ENCODE data around the gene CHSY3. TPM values are rescaled to one million over a fixed set of nuclear protein-coding genes. Genes with fewer than 3 reads are reported as not detected.

CHSY3 gene
- polyA plus RNA-seq, 1 experiment, result 0.67 TPM

- no peaks in the 10 kb centered on the region for H3K27me3 ChIP-seq (ENCODE audit: control insufficient read depth, insufficient read depth, low read length)
- H3K9me3 ChIP-seq (ENCODE audit: control insufficient read depth, insufficient read depth, low read length), result no peaks in the 10 kb centered on the region
- DNase-seq (ENCODE audit: low read depth, low spot score), result no peak
- TF ChIP-seq CTCF (IDR thresholded peaks at IDR 0.05; ENCODE audit: low read depth, low read length), result no peak
- no peak overlapping the region for H3K27ac ChIP-seq (ENCODE audit: low read depth, low read length)
- H3K4me3 ChIP-seq (ENCODE audit: low read depth, low read length), result no peak overlapping the region
- ChIA-PET POLR2A (no interaction called here), CTCF (no interaction called here)
Measured at GRCh38 chr5:129960831-129961230, 56.6 kb downstream of the CHSY3 start.

- ChIA-PET POLR2A (no interaction called here), CTCF (no interaction called here)
- H3K4me3 ChIP-seq (ENCODE audit: low read depth, low read length), result no peak overlapping the region
- no peaks in the 10 kb centered on the region for H3K9me3 ChIP-seq (ENCODE audit: control insufficient read depth, insufficient read depth, low read length)
- no peak for DNase-seq (ENCODE audit: low read depth, low spot score)
- H3K27me3 ChIP-seq (ENCODE audit: control insufficient read depth, insufficient read depth, low read length), result no peaks in the 10 kb centered on the region
- TF ChIP-seq CTCF (IDR thresholded peaks at IDR 0.05; ENCODE audit: low read depth, low read length), result no peak
- no peak overlapping the region for H3K27ac ChIP-seq (ENCODE audit: low read depth, low read length)
Measured at GRCh38 chr5:129962506-129962905, 58.2 kb downstream of the CHSY3 start.

GRCh38 chr5:129963359-129963758, 59.1 kb downstream of the CHSY3 start:
- H3K9me3 ChIP-seq (ENCODE audit: control insufficient read depth, insufficient read depth, low read length), result no peaks in the 10 kb centered on the region

GRCh38 chr5:129966071-129966470, 61.8 kb downstream of the CHSY3 start:
- no peak for TF ChIP-seq CTCF (IDR thresholded peaks at IDR 0.05; ENCODE audit: low read depth, low read length)
- Histone ChIP-seq H3K27ac (ENCODE audit: low read depth, low read length) (no peak overlapping the region), H3K9me3 (ENCODE audit: control insufficient read depth, insufficient read depth, low read length) (no peaks in the 10 kb centered on the region), H3K4me3 (ENCODE audit: low read depth, low read length) (no peak overlapping the region), H3K27me3 (ENCODE audit: control insufficient read depth, insufficient read depth, low read length) (no peaks in the 10 kb centered on the region)
- ChIA-PET CTCF (no interaction called here), POLR2A (no interaction called here)
- DNase-seq (ENCODE audit: low read depth, low spot score), result no peak

More at GRCh38 chr5:129963359-129963758, 59.1 kb downstream of the CHSY3 start:
- DNase-seq (ENCODE audit: low read depth, low spot score), result peak; percentile 46
- ChIA-PET POLR2A (no interaction called here), CTCF (interaction anchor here (1.1 kb wide), 1 partner anchor 146 kb away, joined by 3 read pairs; no protein-coding TSS in a partner anchor)
- H3K27me3 ChIP-seq (ENCODE audit: control insufficient read depth, insufficient read depth, low read length), result no peaks in the 10 kb centered on the region
- H3K27ac ChIP-seq (ENCODE audit: low read depth, low read length), result no peak overlapping the region
- no peak for TF ChIP-seq CTCF (IDR thresholded peaks at IDR 0.05; ENCODE audit: low read depth, low read length)
- H3K4me3 ChIP-seq (ENCODE audit: low read depth, low read length), result no peak overlapping the region

- POLR2A ChIA-PET, result no interaction called here
- DNase-seq (ENCODE audit: low read depth, low spot score), result no peak
- no peaks in the 10 kb centered on the region for H3K9me3 ChIP-seq (ENCODE audit: control insufficient read depth, insufficient read depth, low read length)
- H3K4me3 ChIP-seq (ENCODE audit: low read depth, low read length), result no peak overlapping the region
- TF ChIP-seq CTCF (IDR thresholded peaks at IDR 0.05; ENCODE audit: low read depth, low read length), result no peak
- H3K27me3 ChIP-seq (ENCODE audit: control insufficient read depth, insufficient read depth, low read length), result no peaks in the 10 kb centered on the region
- CTCF ChIA-PET, result interaction anchor here (0.8 kb wide), 1 partner anchor 25 kb away, joined by 3 read pairs; no protein-coding TSS in a partner anchor
- H3K27ac ChIP-seq (ENCODE audit: low read depth, low read length), result no peak overlapping the region
Measured at GRCh38 chr5:129971714-129972113, 67.4 kb downstream of the CHSY3 start.
